Natural killer cell (primary cell): ENCODE results near the gene PCBP3. TPM values are rescaled to one million over a fixed set of nuclear protein-coding genes. Genes with fewer than 3 reads are reported as not detected.

Experiments
- ATAC-seq, 3 donors: fragments of 150-1000 bp in 2 of 3; fragments of 200-7000 bp in 1 of 3; cut with Tn5 transposase; 1 replicate in 1 of 3; 2 replicates in 2 of 3; pipeline ENCODE4 v1.10.0; 2021; ENCODE audit warnings: mild to moderate bottlenecking in 2 of 3, moderate library complexity in 2 of 3
- DNase-seq, 2 donors: peaks; one replicate each; pipeline versions ENCODE4 v3.0.0 to v3.0.0-alpha.2; 2013 to 2021; ENCODE audit warnings: mixed read lengths in 1 of 2
- H3K27ac ChIP-seq: one replicate; pipeline ENCODE4 v1.5.1; 2013; ENCODE audit warnings: mild to moderate bottlenecking, low read length
- H3K27me3 ChIP-seq: one replicate; pipeline ENCODE4 v1.6.1; 2013; ENCODE audit warnings: low read length; ENCODE audit not compliant: control insufficient read depth, insufficient read depth
- H3K36me3 ChIP-seq: one replicate; pipeline ENCODE4 v1.6.1; 2013; ENCODE audit warnings: low read length; ENCODE audit not compliant: control insufficient read depth, insufficient read depth
- H3K4me1 ChIP-seq: one replicate; pipeline ENCODE4 v1.6.1; 2013; ENCODE audit warnings: low read length; ENCODE audit not compliant: control insufficient read depth, insufficient read depth
- H3K4me3 ChIP-seq: one replicate; pipeline ENCODE4 v1.5.1; 2013; ENCODE audit warnings: low read length
- H3K9me3 ChIP-seq: one replicate; pipeline ENCODE4 v1.6.1; 2013; ENCODE audit warnings: low read length; ENCODE audit not compliant: control insufficient read depth, insufficient read depth
- H3K27ac Mint-ChIP-seq, 2 donors: one replicate each; pipeline ENCODE4 v1.8.0; 2022; ENCODE audit warnings: mild to moderate bottlenecking in 2 of 2, mixed read lengths in 2 of 2, moderate library complexity in 1 of 2
- H3K27me3 Mint-ChIP-seq, 2 donors: one replicate each; pipeline ENCODE4 v1.8.0; 2022; ENCODE audit warnings: low read depth in 2 of 2, mixed read lengths in 2 of 2
- H3K36me3 Mint-ChIP-seq: one replicate; pipeline ENCODE4 v1.8.0; 2022; ENCODE audit warnings: mixed read lengths
- H3K4me1 Mint-ChIP-seq, 2 donors: one replicate each; pipeline ENCODE4 v1.8.0; 2022; ENCODE audit warnings: mixed read lengths in 2 of 2
- H3K4me3 Mint-ChIP-seq: one replicate; pipeline ENCODE4 v1.8.0; 2022; ENCODE audit warnings: mild to moderate bottlenecking, moderate library complexity, mixed read lengths
- H3K9me3 Mint-ChIP-seq, 2 donors: one replicate each; pipeline ENCODE4 v1.8.0; 2022; ENCODE audit warnings: mixed read lengths in 2 of 2
- WGBS: methylation state at CpG from one replicate; pipeline ENCODE4 v1.1.7; 2013; ENCODE audit warnings: missing lambda C conversion rate; ENCODE audit not compliant: insufficient coverage; 5-methylcytosine and 5-hydroxymethylcytosine counted together
- intact Hi-C: fragments of 100-400 bp; cut with micrococcal nuclease; formaldehyde crosslinking; loops from one replicate; pipeline ENCODE4 v1.14.2; 2022
- total RNA-seq, 4 donors: library from RNA; stranded (reverse); fragments of 120-200 nt in 1 of 4; gene quantifications; one replicate each; pipeline versions ENCODE4 v1.2.3 to v1.2.4, GENCODE V29; 2013 to 2022
- TF ChIP-seq, protein P1 (sequence below): fragments of 200-600 bp; IDR thresholded peaks from one replicate; pipeline ENCODE4 v1.8.0; 2022; ENCODE audit warnings: antibody characterized with exemption

PCBP3 gene
- total RNA-seq, 3 donors from 2014 or later (not counting 1 experiment from before 2014, with no cell fraction given), result 0.50 to 3.0 (median 0.52) TPM

DNA sequence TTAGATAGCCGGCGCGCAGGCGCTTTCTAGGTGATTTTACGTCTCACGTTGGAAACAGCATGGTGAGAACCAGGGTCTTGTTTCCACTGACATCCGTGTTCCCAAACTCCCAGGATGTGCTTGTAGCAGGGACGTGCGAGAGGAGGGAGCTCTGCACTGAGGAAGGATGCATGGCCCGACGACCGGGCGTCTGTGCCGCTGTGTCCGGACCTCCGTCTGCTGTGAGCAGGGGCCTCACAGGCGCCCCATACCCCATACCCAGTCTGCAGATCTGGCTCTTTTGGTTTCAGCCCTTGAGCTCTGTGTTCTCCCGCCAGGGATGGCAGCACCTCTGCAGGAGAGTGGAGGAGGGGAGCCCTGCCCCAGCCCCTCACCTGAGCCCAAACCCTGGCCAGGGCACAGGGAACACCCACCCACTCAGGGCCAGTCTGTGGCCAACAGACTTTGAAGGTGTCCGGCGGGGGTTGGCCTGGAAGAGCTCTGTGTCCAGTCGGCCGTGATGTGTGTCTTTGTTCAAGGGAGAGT is 270.9 kb downstream of the PCBP3 start:
- 92% methylated on average over 22 of the region's 22 CpGs for WGBS
- ATAC-seq, result no peak
- peaks cover 0 to 9% of the 10 kb centered on the region in 2 donors for H3K4me1 Mint-ChIP-seq

DNA sequence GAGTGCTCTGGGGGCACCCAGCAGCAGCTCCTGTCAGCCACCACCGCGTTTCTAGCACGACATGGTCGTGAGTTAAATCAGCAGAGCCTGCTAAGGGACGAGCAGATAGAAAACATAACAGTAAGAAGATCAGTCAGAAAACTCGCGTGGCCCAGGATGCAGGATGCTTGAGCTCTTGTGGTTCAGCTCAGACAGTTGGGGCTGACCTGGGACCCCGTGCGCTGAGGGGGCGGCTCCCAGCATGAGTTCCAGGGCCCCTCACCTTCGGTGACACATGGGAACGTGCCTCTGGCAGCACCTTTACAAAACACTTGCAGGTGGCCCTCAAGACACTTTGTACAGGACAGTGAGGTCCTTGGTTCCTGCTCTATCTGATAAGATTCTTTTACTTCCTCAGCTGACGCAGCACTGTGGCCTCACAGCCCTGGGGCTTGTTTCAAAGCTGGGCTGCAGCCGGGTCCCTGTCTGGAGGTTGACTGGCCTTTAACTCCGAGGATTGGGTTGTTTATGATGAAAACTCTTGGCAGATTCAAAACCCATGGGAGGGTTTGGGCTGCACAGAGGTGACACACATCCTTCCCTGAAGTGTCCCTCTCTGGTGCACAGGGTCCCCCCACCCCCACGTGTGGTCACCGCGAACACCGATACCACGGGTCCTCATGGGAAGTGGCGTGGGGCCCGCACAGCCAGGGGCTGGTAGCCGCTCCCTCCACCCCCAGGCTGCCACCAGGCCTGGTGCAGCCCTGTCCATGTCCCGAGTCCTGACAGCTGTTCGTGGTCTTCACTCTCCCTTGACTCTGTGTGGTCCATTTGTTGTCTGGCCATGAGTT is 272.7 kb downstream of the PCBP3 start:
- WGBS, result 41% methylated on average over 25 of the region's 25 CpGs
- no peaks in the 10 kb centered on the region for H3K36me3 ChIP-seq
- Mint-ChIP-seq H3K27me3 (no peaks in the 10 kb centered on the region), H3K27ac (no peak overlapping the region), H3K4me1 (peaks cover 0 to 9% of the 10 kb centered on the region in 2 donors), H3K4me3 (no peak overlapping the region), H3K36me3 (no peaks in the 10 kb centered on the region), H3K9me3 (no peaks in the 10 kb centered on the region)
- no peak for DNase-seq
- H3K9me3 ChIP-seq, result no peaks in the 10 kb centered on the region
- no peak overlapping the region for H3K4me3 ChIP-seq
- no peaks in the 10 kb centered on the region for H3K27me3 ChIP-seq
- ATAC-seq, result peak in 2 of 3 donors; percentile 24 to 32
- TF ChIP-seq, protein P1, sequence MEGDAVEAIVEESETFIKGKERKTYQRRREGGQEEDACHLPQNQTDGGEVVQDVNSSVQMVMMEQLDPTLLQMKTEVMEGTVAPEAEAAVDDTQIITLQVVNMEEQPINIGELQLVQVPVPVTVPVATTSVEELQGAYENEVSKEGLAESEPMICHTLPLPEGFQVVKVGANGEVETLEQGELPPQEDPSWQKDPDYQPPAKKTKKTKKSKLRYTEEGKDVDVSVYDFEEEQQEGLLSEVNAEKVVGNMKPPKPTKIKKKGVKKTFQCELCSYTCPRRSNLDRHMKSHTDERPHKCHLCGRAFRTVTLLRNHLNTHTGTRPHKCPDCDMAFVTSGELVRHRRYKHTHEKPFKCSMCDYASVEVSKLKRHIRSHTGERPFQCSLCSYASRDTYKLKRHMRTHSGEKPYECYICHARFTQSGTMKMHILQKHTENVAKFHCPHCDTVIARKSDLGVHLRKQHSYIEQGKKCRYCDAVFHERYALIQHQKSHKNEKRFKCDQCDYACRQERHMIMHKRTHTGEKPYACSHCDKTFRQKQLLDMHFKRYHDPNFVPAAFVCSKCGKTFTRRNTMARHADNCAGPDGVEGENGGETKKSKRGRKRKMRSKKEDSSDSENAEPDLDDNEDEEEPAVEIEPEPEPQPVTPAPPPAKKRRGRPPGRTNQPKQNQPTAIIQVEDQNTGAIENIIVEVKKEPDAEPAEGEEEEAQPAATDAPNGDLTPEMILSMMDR, result no peak
- no peak overlapping the region for H3K27ac ChIP-seq
- intact Hi-C loops, result no loop called here
- peaks cover 26% of the 10 kb centered on the region for H3K4me1 ChIP-seq

More for the DNA sequence above, 270.9 kb downstream of the PCBP3 start:
- H3K27ac Mint-ChIP-seq, result no peak overlapping the region
- Histone ChIP-seq H3K27ac (no peak overlapping the region), H3K9me3 (no peaks in the 10 kb centered on the region), H3K4me3 (no peak overlapping the region), H3K36me3 (no peaks in the 10 kb centered on the region), H3K4me1 (peaks cover 14% of the 10 kb centered on the region), H3K27me3 (no peaks in the 10 kb centered on the region)
- no peaks in the 10 kb centered on the region for H3K9me3 Mint-ChIP-seq
- no peak overlapping the region for H3K4me3 Mint-ChIP-seq
- TF ChIP-seq, protein P1, result no peak
- DNase-seq, result no peak
- intact Hi-C loops, result no loop called here
- H3K27me3 Mint-ChIP-seq, result no peaks in the 10 kb centered on the region
- H3K36me3 Mint-ChIP-seq, result no peaks in the 10 kb centered on the region

DNA sequence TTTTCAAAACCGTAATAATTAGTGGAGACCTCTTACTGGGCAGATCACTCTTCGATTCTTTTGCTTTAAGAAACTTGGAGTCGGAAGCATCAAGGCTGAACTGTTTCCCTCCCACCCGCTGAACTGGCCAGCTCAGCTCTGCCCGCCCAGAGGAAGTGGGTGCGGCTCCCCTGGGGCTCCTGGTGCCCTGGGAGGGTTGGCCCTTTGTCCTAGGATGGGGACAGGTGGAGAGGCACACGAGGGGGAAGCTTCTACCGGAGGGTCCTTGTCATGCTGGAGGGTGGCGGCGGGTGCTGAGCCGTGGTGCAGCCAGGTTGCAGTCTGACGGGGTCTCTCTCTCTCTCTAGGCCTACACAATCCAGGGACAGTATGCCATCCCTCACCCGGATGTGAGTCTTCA is 273.7 kb downstream of the PCBP3 start:
- Histone ChIP-seq H3K27me3 (no peaks in the 10 kb centered on the region), H3K27ac (no peak overlapping the region), H3K4me1 (peaks cover 26% of the 10 kb centered on the region), H3K9me3 (no peaks in the 10 kb centered on the region), H3K4me3 (no peak overlapping the region), H3K36me3 (no peaks in the 10 kb centered on the region)
- no peaks in the 10 kb centered on the region for H3K36me3 Mint-ChIP-seq
- DNase-seq (no peak), ATAC-seq (peak in 1 of 3 donors; percentile 24)
- H3K4me1 Mint-ChIP-seq, result peaks cover 0 to 9% of the 10 kb centered on the region in 2 donors
- H3K4me3 Mint-ChIP-seq, result peak overlapping the region; percentile 31
- WGBS, result 81% methylated on average over 13 of the region's 13 CpGs
- intact Hi-C loops, result no loop called here
- no peak overlapping the region for H3K27ac Mint-ChIP-seq
- no peaks in the 10 kb centered on the region for H3K27me3 Mint-ChIP-seq
- H3K9me3 Mint-ChIP-seq, result no peaks in the 10 kb centered on the region
- TF ChIP-seq, protein P1, result no peak
